Measurements from ENCODE around the gene PNO1.

PNO1 gene

DNA sequence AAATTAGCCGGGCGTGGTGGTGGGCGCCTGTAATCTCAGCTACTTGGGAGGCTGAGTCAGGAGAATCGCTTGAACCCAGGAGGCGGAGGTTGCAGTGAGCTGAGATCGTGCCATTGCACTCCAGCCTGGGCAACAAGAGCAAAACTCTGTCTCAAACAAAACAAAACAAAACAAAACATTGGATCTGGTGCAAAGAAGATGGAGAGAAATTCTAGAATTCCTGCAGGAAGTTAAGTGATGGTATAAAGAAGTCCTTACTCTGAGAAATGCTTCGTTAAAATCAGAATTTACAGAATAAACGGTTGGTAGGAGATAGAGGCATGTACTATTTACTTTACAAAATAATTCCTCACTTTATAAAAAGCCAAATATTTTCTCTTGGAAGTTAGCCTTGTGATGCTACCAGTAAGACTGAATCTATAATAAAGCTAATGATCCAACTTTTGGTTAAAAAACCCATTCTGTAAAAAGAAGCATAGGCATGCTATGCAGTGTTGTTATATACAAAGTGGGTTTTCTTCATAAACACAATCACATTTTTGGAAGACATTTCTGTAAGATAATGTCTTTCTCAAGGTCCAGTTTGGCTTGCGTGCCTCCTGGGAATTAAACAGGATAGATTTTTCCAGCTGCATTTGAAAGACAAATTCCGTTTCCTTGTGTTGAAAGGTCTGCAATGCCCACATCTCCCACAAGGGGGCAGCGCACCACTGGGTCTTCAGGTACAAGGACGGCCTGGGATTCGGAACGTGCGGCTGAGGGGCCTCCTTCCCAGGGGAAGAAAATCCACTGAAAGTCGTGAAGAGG is 35.6 kb upstream of the PNO1 start:
- Histone ChIP-seq H3K27me3 (ENCODE audit: insufficient read depth, low read length, poor library complexity, severe bottlenecking) (no peaks in the 10 kb centered on the region), H3K36me3 (ENCODE audit: insufficient read depth, low read length) (no peaks in the 10 kb centered on the region), H3K4me2 (ENCODE audit: low read depth, low read length, poor library complexity, severe bottlenecking) (no peak overlapping the region), H3F3A (ENCODE audit: low read depth) (no peaks in the 10 kb centered on the region; the same call in 1 of the 2 replicates), H3K79me2 (ENCODE audit: insufficient read depth, low read length) (no peaks in the 10 kb centered on the region), H3K9me2 (replicated peaks; ENCODE audit: low read depth, low read length) (no peaks in the 10 kb centered on the region), H2AFZ (ENCODE audit: low read length) (0 out of 2 replicates have a peak overlapping the region, but pooled peaks have one; percentile 39), H3K9ac (ENCODE audit: low read depth, low read length, poor library complexity, severe bottlenecking) (no peak overlapping the region), H3K9me3 (ENCODE audit: insufficient read depth, low read depth, low read length) (no peaks in the 10 kb centered on the region), H4K20me1 (ENCODE audit: insufficient read depth, low read length, poor library complexity, severe bottlenecking) (no peaks in the 10 kb centered on the region), H3K4me1 (ENCODE audit: insufficient read depth, low read length, poor library complexity, severe bottlenecking) (peaks cover 4% of the 10 kb centered on the region), H3K4me3 (ENCODE audit: low read length, poor library complexity, severe bottlenecking) (no peak overlapping the region)
- TF ChIP-seq EZH2phosphoT487 (IDR thresholded peaks at IDR 0.05; ENCODE audit: borderline replicate concordance) = no peak
- TF ChIP-seq, protein P1, sequence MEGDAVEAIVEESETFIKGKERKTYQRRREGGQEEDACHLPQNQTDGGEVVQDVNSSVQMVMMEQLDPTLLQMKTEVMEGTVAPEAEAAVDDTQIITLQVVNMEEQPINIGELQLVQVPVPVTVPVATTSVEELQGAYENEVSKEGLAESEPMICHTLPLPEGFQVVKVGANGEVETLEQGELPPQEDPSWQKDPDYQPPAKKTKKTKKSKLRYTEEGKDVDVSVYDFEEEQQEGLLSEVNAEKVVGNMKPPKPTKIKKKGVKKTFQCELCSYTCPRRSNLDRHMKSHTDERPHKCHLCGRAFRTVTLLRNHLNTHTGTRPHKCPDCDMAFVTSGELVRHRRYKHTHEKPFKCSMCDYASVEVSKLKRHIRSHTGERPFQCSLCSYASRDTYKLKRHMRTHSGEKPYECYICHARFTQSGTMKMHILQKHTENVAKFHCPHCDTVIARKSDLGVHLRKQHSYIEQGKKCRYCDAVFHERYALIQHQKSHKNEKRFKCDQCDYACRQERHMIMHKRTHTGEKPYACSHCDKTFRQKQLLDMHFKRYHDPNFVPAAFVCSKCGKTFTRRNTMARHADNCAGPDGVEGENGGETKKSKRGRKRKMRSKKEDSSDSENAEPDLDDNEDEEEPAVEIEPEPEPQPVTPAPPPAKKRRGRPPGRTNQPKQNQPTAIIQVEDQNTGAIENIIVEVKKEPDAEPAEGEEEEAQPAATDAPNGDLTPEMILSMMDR (conservative IDR thresholded peaks at IDR 0.05; ENCODE audit: low read length) = peak; percentile 99

DNA sequence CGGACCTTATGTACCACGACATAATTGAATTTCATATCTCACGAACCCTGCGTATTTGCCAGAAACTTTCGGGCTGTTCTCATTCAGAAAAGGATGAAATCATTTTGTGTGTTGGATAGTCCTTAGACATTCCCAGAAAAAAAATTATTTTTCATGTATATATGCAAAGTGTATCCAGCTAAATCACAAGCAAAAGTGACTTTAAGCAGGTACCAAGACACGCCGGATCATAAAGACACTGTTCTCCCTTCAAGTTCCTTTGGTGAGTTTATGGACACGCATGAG is 35.1 kb upstream of the PNO1 start:
- no peak for TF ChIP-seq EZH2phosphoT487 (IDR thresholded peaks at IDR 0.05; ENCODE audit: borderline replicate concordance)
- TF ChIP-seq, protein P1 (conservative IDR thresholded peaks at IDR 0.05; ENCODE audit: low read length) = 0 out of 2 replicates have a peak, but pooled peaks have one; percentile 6
- Histone ChIP-seq H3K9me2 (replicated peaks; ENCODE audit: low read depth, low read length) (no peaks in the 10 kb centered on the region), H3K27me3 (ENCODE audit: insufficient read depth, low read length, poor library complexity, severe bottlenecking) (no peaks in the 10 kb centered on the region), H3K36me3 (ENCODE audit: insufficient read depth, low read length) (no peaks in the 10 kb centered on the region), H3K4me2 (ENCODE audit: low read depth, low read length, poor library complexity, severe bottlenecking) (no peak overlapping the region), H3K4me3 (ENCODE audit: low read length, poor library complexity, severe bottlenecking) (no peak overlapping the region), H3F3A (ENCODE audit: low read depth) (no peaks in the 10 kb centered on the region; the same call in 1 of the 2 replicates), H3K9ac (ENCODE audit: low read depth, low read length, poor library complexity, severe bottlenecking) (no peak overlapping the region), H2AFZ (ENCODE audit: low read length) (no peak overlapping the region), H3K9me3 (ENCODE audit: insufficient read depth, low read depth, low read length) (no peaks in the 10 kb centered on the region), H3K79me2 (ENCODE audit: insufficient read depth, low read length) (no peaks in the 10 kb centered on the region), H4K20me1 (ENCODE audit: insufficient read depth, low read length, poor library complexity, severe bottlenecking) (no peaks in the 10 kb centered on the region), H3K4me1 (ENCODE audit: insufficient read depth, low read length, poor library complexity, severe bottlenecking) (peaks cover 4% of the 10 kb centered on the region)

DNA sequence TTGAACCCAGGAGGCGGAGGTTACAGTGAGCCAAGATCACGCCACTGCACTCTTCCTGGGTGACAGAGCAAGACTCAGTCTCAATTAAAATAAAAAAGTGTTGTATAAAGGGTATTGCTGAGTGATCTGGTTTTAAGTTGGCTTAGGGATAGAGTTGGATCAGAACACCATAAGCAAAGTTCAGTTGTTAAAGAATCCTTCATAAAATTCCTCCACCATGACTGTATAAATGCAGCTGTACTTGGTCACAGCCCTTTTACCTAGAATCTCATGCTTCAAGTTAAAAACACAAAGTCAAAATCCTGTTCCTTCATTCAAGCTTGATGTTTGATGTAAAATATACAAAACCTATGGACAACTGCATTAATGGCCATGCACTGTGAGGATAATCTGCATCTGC is 33.4 kb upstream of the PNO1 start:
- no peaks in the 10 kb centered on the region for H4K20me1 ChIP-seq (ENCODE audit: insufficient read depth, low read length, poor library complexity, severe bottlenecking)
- no peaks in the 10 kb centered on the region; the same call in 1 of the 2 replicates for H3F3A ChIP-seq (ENCODE audit: low read depth)
- H3K36me3 ChIP-seq (ENCODE audit: insufficient read depth, low read length) = no peaks in the 10 kb centered on the region
- H3K79me2 ChIP-seq (ENCODE audit: insufficient read depth, low read length) = no peaks in the 10 kb centered on the region
- H3K9me2 ChIP-seq (replicated peaks; ENCODE audit: low read depth, low read length) = no peaks in the 10 kb centered on the region
- H3K4me2 ChIP-seq (ENCODE audit: low read depth, low read length, poor library complexity, severe bottlenecking) = no peak overlapping the region
- no peaks in the 10 kb centered on the region for H3K9me3 ChIP-seq (ENCODE audit: insufficient read depth, low read depth, low read length)
- no peak overlapping the region for H2AFZ ChIP-seq (ENCODE audit: low read length)
- H3K4me3 ChIP-seq (ENCODE audit: low read length, poor library complexity, severe bottlenecking) = no peak overlapping the region
- no peaks in the 10 kb centered on the region for H3K27me3 ChIP-seq (ENCODE audit: insufficient read depth, low read length, poor library complexity, severe bottlenecking)
- peaks cover 4% of the 10 kb centered on the region for H3K4me1 ChIP-seq (ENCODE audit: insufficient read depth, low read length, poor library complexity, severe bottlenecking)
- TF ChIP-seq EZH2phosphoT487 (IDR thresholded peaks at IDR 0.05; ENCODE audit: borderline replicate concordance) = no peak
- TF ChIP-seq, protein P1 (conservative IDR thresholded peaks at IDR 0.05; ENCODE audit: low read length) = no peak
- H3K9ac ChIP-seq (ENCODE audit: low read depth, low read length, poor library complexity, severe bottlenecking) = no peak overlapping the region

Measured in Loucy (cell line).